Vagina (tissue), 2 donors: ENCODE data around the gene DNM2.

Source experiments
- POLR2A ChIP-seq, 2 donors: fragments of 450-650 bp; IDR thresholded peaks; one replicate each; pipeline ENCODE4 v1.6.1; 2017; ENCODE audit warnings: antibody characterized with exemption in 2 of 2, mild to moderate bottlenecking in 2 of 2, moderate library complexity in 2 of 2
- POLR2AphosphoS5 ChIP-seq, 2 donors: sonication (generic); formaldehyde crosslinking; IDR thresholded peaks; one replicate each; pipeline ENCODE4 v1.9.0; 2017; ENCODE audit warnings: antibody characterized with exemption in 2 of 2, mild to moderate bottlenecking in 2 of 2, low read depth in 1 of 2; ENCODE audit not compliant: insufficient read depth in 1 of 2
- TF ChIP-seq, protein P1 (sequence below), 3 experiments: fragments of 450-650 bp in 2 of 3; fragments of 200-600 bp in 1 of 3; sonication (generic) in 1 of 3; IDR thresholded peaks; one replicate each; pipeline ENCODE4 v1.5.1; 2017 to 2019; ENCODE audit warnings: antibody characterized with exemption in 3 of 3, mild to moderate bottlenecking in 2 of 3, moderate library complexity in 2 of 3

DNA sequence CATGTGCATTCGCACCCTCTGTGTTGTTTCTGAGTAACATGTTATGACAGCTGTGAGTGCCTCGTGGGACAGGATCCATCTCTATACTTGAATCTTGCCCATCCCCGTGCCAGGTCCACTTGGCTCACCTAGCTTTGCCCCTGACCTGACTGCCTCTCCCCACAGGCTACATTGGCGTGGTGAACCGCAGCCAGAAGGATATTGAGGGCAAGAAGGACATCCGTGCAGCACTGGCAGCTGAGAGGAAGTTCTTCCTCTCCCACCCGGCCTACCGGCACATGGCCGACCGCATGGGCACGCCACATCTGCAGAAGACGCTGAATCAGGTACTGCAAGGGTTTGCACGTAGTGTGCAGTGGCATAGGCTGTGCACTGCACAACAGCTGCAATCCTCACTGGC is 64.9 kb downstream of the DNM2 start:
- TF ChIP-seq, protein P1, sequence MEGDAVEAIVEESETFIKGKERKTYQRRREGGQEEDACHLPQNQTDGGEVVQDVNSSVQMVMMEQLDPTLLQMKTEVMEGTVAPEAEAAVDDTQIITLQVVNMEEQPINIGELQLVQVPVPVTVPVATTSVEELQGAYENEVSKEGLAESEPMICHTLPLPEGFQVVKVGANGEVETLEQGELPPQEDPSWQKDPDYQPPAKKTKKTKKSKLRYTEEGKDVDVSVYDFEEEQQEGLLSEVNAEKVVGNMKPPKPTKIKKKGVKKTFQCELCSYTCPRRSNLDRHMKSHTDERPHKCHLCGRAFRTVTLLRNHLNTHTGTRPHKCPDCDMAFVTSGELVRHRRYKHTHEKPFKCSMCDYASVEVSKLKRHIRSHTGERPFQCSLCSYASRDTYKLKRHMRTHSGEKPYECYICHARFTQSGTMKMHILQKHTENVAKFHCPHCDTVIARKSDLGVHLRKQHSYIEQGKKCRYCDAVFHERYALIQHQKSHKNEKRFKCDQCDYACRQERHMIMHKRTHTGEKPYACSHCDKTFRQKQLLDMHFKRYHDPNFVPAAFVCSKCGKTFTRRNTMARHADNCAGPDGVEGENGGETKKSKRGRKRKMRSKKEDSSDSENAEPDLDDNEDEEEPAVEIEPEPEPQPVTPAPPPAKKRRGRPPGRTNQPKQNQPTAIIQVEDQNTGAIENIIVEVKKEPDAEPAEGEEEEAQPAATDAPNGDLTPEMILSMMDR (IDR thresholded peaks at IDR 0.05) = no peak
- TF ChIP-seq POLR2A (IDR thresholded peaks at IDR 0.05) (no peak), POLR2AphosphoS5 (IDR thresholded peaks at IDR 0.05; ENCODE audit: insufficient read depth in 1 of 2, low read depth in 1 of 2) (no peak)
